HG02885 (cell line): ENCODE data around the gene KBTBD3.
"Not testable (repeated sequence)": the region's sequence is repeated elsewhere in the genome, so short reads cannot be mapped to it uniquely, and the experiment has no call there.

Source experiments
- ATAC-seq: cut with Tn5 transposase; IDR thresholded peaks from one replicate; pipeline ENCODE4 v1.9.1; 2021; ENCODE audit warnings: mild to moderate bottlenecking; ENCODE audit not compliant: unreplicated experiment, poor library complexity

KBTBD3 gene

DNA sequence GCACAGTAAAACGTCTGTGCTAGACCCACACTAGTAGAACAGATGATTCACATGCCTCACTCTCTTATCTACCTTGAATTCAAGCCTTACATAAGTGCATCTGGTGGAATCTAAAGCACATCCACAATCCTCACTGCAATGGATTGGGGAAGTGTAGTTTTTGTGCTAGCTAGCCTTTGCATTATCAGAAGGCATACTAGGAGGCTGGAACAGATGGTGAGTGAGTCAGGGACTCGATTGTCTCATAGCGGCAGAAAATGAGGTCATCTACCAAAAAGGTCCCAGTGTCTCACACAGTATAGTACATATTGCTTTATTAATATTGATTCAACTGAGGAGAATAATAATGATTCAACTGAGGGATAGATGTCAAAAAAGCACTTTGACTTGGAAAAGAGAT lies 64.4 kb downstream of the KBTBD3 start:
- no peak for ATAC-seq

DNA sequence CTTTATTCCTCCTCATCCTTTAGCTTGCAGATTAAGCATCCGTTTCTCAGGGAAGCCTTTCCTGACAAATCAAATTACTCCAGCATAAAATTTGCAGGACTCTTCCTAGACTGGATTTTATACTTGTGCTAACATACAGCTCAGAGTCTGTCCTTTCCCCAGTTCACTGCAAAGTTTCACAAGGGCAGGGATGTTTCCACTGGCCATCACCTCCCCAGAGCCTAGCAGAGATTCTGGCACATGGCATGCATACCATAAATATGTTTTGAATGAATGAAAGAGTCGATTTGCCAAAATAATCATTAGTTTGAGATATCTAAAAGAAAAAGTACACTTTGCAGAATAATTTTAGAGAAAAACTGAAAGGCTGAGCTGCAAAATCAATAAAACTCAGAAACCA lies 65.7 kb downstream of the KBTBD3 start:
- no peak for ATAC-seq

DNA sequence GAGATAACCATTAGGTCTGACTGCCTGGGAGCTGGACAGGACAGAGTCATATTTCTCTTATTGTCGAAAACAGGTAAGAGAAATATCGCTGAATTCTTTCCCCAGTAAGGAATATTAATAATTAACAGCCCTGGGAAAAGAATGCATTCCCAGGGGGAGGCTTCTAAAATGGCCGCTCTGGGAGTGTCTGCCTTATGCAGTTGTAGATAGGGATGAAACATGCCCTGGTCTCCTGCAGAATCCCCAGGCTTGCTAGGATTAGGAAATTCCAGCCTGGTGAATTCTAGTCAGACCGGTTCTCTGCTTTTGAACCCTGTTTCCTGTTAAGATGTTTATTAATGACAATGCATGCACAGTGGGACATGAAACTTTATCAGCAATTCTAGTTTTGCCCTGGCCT lies 74.1 kb downstream of the KBTBD3 start:
- not testable (repeated sequence) for ATAC-seq

DNA sequence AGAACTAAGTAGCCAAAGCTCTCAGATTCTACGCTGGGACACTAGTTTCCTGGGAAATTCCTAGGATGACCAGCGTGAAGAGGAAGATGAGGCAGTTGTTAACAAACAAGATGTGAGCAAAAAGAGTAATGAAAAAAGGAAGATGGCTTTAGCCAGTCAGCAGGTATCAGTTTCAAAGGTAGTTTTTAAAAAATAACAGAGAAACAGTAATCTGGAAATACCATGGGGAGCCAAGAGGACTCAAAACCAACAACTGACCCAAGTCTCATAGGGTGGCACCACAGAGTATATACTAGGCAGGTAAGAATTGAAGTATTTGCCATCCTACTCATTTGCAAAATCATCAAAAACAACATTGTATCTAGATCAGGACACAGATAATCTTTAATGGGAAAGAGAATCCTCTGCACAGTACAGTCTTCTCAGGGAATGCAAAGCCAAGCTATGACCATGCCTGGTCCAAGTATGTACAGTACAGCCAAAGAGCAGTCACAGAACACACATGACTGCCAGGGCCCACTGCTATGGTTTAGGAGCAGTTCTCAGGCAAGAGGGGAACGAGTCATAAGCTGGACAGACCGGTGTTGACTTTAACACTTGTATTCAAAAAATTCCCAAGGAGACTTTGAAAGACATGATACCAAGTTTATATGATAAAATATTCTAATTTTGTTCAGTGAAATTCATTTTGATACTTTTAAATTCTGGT lies 75.7 kb downstream of the KBTBD3 start:
- ATAC-seq = peak; percentile 52
